Muscle layer of colon (tissue), 2 donors: ENCODE data around the gene CEACAM1.
"Not testable (repeated sequence)": the region's sequence is repeated elsewhere in the genome, so short reads cannot be mapped to it uniquely, and the experiment has no call there.

ENCODE experiments used
- H3K27ac ChIP-seq: one replicate; pipeline ENCODE4 v1.7.0; 2013; ENCODE audit warnings: low read depth, mild to moderate bottlenecking, low read length, moderate library complexity
- H3K27me3 ChIP-seq, 2 donors: one replicate each; pipeline ENCODE4 v1.7.0; 2013; ENCODE audit warnings: low read length in 2 of 2, mild to moderate bottlenecking in 2 of 2; ENCODE audit not compliant: insufficient read depth in 2 of 2, control insufficient read depth in 1 of 2
- H3K36me3 ChIP-seq: one replicate; pipeline ENCODE4 v1.7.0; 2013; ENCODE audit warnings: mild to moderate bottlenecking, low read length; ENCODE audit not compliant: insufficient read depth
- H3K4me1 ChIP-seq: one replicate; pipeline ENCODE4 v1.7.0; 2013; ENCODE audit warnings: mild to moderate bottlenecking, low read length; ENCODE audit not compliant: insufficient read depth
- H3K4me3 ChIP-seq, 2 donors: one replicate each; pipeline ENCODE4 v1.7.0; 2013; ENCODE audit warnings: low read length in 2 of 2, low read depth in 1 of 2, mild to moderate bottlenecking in 1 of 2, moderate library complexity in 1 of 2
- H3K9ac ChIP-seq: one replicate; pipeline ENCODE4 v1.7.0; 2013; ENCODE audit warnings: low read length
- H3K9me3 ChIP-seq: one replicate; pipeline ENCODE4 v1.7.0; 2013; ENCODE audit warnings: mild to moderate bottlenecking, low read length
- donor health status: abdominal sarcoma.
- donor health status: Adenocarcinoma of cecum.

CEACAM1 gene

DNA sequence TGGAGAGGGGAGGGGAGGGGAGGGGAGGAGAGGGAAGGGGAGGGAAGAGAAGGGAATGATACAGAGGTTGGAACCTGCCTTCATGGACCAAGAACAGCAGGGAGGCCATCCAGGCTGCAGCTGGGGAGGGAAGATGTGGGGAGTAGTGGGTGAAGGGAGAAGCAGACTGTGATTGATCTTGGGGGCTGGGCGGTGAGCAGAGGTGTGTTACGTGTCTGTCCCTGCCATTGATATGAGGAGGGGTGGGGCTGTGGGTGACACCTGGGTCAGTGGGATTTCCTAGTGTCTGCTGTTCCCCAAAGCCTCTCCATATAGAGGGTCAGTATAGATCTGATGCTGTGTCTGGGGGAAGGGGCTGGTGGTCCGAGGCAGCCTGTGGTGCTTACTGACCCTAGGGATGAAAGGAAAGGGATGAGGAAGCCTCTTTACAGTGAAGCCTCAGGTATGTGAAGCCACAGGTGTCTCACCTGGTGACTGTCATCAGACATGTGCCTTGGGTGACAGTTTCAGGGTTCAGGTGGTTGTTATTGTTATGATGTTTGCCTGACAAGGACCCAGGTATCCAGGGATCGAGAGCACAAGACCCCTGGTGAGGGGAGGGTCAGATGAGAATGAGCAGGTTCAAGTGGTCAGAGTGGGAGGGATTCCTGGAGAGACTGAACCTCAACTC lies 18.7 kb upstream of the CEACAM1 start:
- Histone ChIP-seq H3K27ac (no peak overlapping the region), H3K27me3 (no peaks in the 10 kb centered on the region), H3K9ac (no peak overlapping the region), H3K9me3 (no peaks in the 10 kb centered on the region), H3K4me3 (no peak overlapping the region), H3K36me3 (no peaks in the 10 kb centered on the region), H3K4me1 (no peaks in the 10 kb centered on the region)

DNA sequence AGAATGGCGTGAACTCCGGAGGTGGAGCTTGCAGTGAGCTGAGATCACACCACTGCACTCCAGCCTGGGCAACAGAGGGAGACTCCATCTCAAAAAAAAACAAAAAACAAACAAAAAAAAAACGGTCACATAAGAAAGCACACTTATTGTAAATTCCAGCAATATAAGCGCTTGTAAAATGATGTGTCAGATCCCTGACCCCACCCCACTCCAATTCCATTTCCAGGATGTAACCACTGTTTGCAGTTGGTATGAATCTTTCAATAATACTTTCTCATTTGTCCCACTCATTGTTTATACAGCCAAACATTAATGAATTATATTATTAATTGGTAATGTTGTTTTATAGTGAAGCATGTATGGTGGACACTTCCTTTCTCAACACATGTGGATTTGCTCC lies 15.9 kb upstream of the CEACAM1 start:
- no peak overlapping the region for H3K9ac ChIP-seq
- H3K4me1 ChIP-seq: no peaks in the 10 kb centered on the region
- H3K36me3 ChIP-seq: no peaks in the 10 kb centered on the region
- no peak overlapping the region for H3K27ac ChIP-seq
- no peaks in the 10 kb centered on the region for H3K27me3 ChIP-seq
- no peaks in the 10 kb centered on the region for H3K9me3 ChIP-seq
- H3K4me3 ChIP-seq: no peak overlapping the region

DNA sequence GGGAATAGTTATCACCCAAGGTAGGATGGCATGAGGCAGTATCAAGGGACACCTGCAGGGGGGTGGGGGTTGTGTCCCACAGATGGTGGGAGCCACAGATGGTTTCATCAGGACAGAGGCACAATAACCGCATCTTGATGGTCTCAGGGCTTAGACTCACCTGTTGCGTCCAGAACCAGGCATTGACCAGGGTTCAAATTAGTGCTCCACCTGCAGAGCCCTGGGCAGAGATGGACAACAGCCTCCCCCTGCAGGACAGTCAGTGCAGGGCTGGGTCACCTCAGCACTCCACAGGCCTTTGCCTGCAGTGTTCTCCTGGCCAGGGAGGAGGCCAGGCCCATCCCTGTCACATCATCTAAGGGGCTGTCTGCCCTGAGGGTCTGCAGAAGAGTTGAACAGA lies 14.5 kb upstream of the CEACAM1 start:
- no peaks in the 10 kb centered on the region for H3K9me3 ChIP-seq
- H3K27ac ChIP-seq: no peak overlapping the region
- no peak overlapping the region for H3K9ac ChIP-seq
- no peak overlapping the region for H3K4me3 ChIP-seq
- H3K27me3 ChIP-seq: no peaks in the 10 kb centered on the region
- no peaks in the 10 kb centered on the region for H3K4me1 ChIP-seq
- no peaks in the 10 kb centered on the region for H3K36me3 ChIP-seq

DNA sequence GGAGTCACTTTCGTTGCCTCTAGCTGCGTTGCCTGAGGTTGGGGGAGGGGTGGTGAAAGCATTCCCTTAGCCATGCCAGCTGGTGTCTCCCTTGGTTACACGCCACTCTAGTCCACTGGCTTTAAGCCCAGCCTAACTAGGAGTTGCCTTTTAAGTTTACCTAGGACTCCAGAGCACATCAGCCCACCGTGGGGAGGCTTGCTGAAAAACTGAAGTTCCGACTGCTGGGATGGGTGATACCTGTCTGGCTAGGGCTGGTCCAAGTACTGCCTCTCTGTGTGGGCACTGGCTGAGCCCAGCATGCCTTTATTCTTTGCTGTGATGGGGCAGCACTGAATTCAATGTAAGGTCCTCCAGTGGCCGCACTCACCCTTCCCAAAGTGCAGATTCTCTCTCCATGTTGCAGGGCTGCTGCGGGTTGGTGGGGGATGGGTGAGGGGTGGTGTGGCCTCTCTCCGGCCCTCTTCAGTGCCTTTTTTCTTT lies 11.8 kb upstream of the CEACAM1 start:
- Histone ChIP-seq H3K9me3 (no peaks in the 10 kb centered on the region), H3K4me3 (no peak overlapping the region), H3K36me3 (no peaks in the 10 kb centered on the region), H3K27me3 (no peaks in the 10 kb centered on the region), H3K9ac (no peak overlapping the region), H3K27ac (no peak overlapping the region), H3K4me1 (no peaks in the 10 kb centered on the region)

DNA sequence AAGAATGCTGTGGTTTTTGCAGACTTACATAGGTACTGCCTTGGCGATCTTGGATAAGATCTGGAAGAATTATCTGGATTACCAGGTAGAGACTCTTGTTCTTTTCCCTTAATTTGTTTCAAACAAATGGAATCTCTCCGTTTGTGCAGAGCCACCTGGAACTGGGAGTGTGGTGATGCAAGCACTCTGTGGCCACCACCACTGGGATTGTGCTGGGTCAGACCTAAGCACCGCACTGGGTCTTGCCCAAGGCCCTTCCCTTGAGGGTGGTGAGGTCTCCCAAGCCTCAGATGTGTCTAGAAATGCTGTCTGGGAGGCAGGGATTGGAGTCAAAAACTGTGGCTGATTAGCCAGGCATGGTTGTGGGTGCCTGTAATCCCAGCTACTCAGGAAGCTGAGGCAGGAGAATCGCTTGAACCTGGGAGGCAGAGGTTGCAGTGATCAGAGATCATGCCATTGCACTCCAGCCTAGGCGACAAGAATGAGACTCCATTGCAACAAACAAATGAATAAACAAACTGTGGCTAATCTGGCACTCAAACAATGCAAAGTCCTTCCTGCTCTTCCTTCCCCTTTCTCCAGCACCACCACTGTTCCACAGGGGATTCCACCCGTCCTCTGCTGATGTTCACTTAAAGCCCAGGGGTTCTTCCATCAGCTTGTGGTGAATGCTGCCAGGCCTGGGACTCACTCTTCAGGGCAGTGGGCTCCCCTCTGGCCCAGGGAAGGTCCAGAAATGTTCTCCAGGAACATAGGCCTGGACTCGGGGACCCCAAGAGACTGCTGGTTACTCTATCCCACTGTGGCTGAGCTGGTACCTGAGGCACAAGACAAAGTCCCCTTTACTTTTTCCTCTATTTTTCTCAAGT lies 10.8 kb upstream of the CEACAM1 start:
- no peak overlapping the region for H3K4me3 ChIP-seq
- no peaks in the 10 kb centered on the region for H3K27me3 ChIP-seq
- H3K9ac ChIP-seq: no peak overlapping the region
- no peaks in the 10 kb centered on the region for H3K4me1 ChIP-seq
- H3K9me3 ChIP-seq: no peaks in the 10 kb centered on the region
- H3K36me3 ChIP-seq: no peaks in the 10 kb centered on the region
- no peak overlapping the region for H3K27ac ChIP-seq

DNA sequence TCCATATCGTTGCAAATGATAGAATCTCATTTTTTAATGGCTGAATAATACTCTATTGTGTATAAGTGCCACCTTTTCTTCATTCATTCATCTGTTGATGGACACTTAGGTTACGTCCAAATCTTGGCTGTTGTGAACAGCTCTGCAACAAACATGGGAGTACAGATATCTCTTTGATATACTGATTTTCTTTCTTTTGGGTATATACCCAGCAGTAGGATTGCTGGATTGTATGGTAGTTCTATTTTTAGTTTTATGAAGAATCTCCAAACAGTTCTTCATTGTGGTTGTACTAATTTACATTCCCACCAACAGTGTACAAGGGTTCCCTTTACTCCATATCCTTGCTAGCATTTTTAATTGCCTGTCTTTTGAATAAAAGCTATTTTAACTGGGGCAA lies 7.0 kb upstream of the CEACAM1 start:
- H3K4me1 ChIP-seq, H3K27ac ChIP-seq, H3K27me3 ChIP-seq, H3K9me3 ChIP-seq, H3K4me3 ChIP-seq, H3K36me3 ChIP-seq, H3K9ac ChIP-seq: not testable (repeated sequence)

DNA sequence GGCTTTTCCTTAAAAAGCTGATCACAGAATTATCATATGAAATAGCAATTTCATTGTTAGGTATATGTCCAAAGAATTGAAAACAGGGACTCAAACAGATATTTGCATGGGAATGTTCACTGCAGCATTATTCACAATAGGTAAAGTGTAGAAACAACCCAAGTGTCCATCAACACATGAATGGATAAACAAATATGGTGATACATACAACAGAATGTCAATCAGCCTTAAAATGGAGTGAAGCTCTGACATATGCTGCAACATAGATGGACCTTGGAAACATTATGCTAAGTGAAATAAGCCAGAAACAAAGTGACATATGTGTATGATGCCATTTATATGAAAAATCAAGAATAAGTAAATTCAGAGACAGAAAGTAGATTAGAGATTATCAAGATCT lies 6.1 kb upstream of the CEACAM1 start:
- H3K9me3 ChIP-seq: no peaks in the 10 kb centered on the region
- no peak overlapping the region for H3K4me3 ChIP-seq
- no peak overlapping the region for H3K9ac ChIP-seq
- H3K36me3 ChIP-seq: no peaks in the 10 kb centered on the region
- no peaks in the 10 kb centered on the region for H3K27me3 ChIP-seq
- no peaks in the 10 kb centered on the region for H3K4me1 ChIP-seq
- no peak overlapping the region for H3K27ac ChIP-seq

DNA sequence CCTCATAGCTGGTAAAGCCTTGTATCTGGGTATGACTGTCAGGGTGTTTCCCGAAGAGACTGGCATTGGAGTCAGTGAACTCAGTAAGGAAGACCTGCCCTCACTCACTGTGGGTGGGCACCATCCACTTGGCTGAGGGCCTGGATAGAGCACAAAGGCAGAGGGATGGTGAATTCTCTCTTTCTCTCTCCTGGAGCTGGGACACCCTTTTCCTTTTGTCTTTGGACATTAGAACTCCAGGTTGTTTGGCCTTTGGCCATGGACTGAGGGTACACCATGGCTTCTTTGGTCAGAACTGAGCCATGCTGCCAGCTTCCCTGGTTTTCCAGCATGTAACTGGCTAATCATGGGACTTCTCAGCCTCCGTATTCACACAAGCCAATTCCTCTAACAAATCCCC lies 4.6 kb upstream of the CEACAM1 start:
- H3K4me3 ChIP-seq: no peak overlapping the region
- no peak overlapping the region for H3K9ac ChIP-seq
- peaks cover 3% of the 10 kb centered on the region for H3K4me1 ChIP-seq
- H3K27ac ChIP-seq: no peak overlapping the region
- H3K36me3 ChIP-seq: no peaks in the 10 kb centered on the region
- H3K9me3 ChIP-seq: no peaks in the 10 kb centered on the region
- no peaks in the 10 kb centered on the region for H3K27me3 ChIP-seq

DNA sequence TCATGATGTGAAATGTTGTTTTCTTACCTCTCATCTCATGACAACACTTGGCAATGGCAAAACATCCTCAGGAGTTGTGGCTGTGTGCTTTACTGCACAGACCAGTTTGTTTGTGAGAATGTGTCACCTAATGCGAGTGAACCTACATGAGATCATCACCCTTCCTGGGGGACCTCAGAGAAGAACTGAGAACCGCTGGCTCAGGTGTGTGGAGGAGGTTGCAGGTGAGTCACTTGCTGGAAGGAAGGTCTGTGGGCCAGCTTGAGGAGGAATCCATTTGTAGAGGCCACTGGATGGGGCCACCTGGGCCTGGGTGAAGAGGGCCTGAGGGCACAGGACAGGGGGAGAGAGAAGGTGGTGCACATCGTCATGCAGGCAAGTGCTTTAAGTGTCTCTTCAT lies 3.0 kb upstream of the CEACAM1 start:
- no peaks in the 10 kb centered on the region for H3K27me3 ChIP-seq
- H3K27ac ChIP-seq: no peak overlapping the region
- no peak overlapping the region for H3K9ac ChIP-seq
- H3K36me3 ChIP-seq: no peaks in the 10 kb centered on the region
- H3K4me1 ChIP-seq: peaks cover 3% of the 10 kb centered on the region
- H3K4me3 ChIP-seq: no peak overlapping the region
- H3K9me3 ChIP-seq: no peaks in the 10 kb centered on the region

DNA sequence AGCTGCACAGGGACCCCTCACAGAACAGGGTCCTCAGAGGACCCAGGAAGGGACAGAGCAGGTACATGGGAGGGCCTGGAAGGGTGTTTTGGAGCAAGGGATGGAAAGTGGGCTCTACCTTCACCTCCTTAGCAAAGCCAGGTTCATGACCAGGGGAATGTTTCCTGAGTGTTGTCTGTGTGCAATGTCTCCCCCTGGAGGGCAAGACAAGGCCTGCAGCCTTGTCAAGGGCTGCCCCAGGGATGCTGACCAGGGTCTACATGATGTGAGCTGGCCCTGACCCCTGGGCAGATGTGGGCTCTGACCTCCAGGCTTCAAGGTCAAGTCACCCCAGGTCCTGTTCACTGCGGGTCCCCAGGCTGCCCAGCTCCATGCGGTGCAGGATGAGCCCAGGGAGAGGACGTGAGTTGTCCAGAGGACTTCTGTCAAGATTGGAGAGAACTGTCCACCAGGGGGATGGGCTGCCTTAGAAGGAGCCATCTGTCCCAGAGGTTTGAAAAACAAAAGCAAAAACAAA lies 1.0 kb upstream of the CEACAM1 start:
- Histone ChIP-seq H3K36me3 (no peaks in the 10 kb centered on the region), H3K4me1 (peaks cover 3% of the 10 kb centered on the region), H3K9me3 (no peaks in the 10 kb centered on the region), H3K27me3 (no peaks in the 10 kb centered on the region), H3K27ac (no peak overlapping the region), H3K9ac (no peak overlapping the region), H3K4me3 (no peak overlapping the region)

DNA sequence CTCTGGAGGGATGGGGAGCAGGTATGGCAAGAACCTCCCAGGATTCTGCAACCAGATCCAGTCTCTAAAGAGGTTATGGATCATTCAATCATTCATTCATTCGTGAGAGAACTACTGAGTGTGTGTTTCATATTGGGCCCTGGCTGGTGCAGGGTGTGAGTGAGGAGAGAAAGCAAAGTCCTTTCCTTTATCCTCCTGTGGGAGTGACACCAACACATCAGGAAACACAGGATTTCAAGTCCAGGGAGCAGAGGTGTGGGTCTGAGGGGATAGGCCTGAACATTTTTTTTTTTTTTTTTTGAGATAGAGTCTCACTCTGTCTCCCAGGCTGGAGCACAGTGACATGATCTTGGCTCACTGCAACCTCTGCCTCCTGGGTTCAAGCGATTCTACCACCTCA lies 3.3 kb downstream of the CEACAM1 start:
- H3K9ac ChIP-seq: no peak overlapping the region
- no peak overlapping the region for H3K4me3 ChIP-seq
- H3K9me3 ChIP-seq: no peaks in the 10 kb centered on the region
- H3K27me3 ChIP-seq: no peaks in the 10 kb centered on the region
- H3K4me1 ChIP-seq: peaks cover 3% of the 10 kb centered on the region
- H3K27ac ChIP-seq: no peak overlapping the region
- no peaks in the 10 kb centered on the region for H3K36me3 ChIP-seq
